ENCODE data around the gene GFPT1. TPM values are rescaled to one million over a fixed set of nuclear protein-coding genes. Genes with fewer than 3 reads are reported as not detected.

GFPT1 gene
- 10 to 100 TPM; 16.1 to 99.0 (median 38.5) TPM for total RNA-seq

- H3K36me3 ChIP-seq: no peaks in the 10 kb centered on the region
- ATAC-seq (ENCODE audit: low FRiP score in 2 of 2) (peak; percentile 98 to 100), DNase-seq (peak; percentile 97 to 100)
- H3K9me3 ChIP-seq: no peaks in the 10 kb centered on the region
- H3K27ac ChIP-seq: peak within 1 kb of the TSS; percentile 84 to 95 (median 91)
- TF ChIP-seq EP300 (IDR thresholded peaks at IDR 0.05) (no peak), CTCF (IDR thresholded peaks at IDR 0.05) (peak in 2 of 6 experiments; percentile 11 to 14), POLR2AphosphoS5 (IDR thresholded peaks at IDR 0.05) (peak; percentile 63 to 84), POLR2A (IDR thresholded peaks at IDR 0.05) (peak in 3 of 4 donors; percentile 63 to 95 (median 85))
- peak within 1 kb of the TSS; percentile 75 to 97 (median 88) for H3K4me3 ChIP-seq
- peaks cover 11 to 49% (median 29%) of the 10 kb centered on the region in 4 donors for H3K4me1 ChIP-seq
- WGBS, 2 donors: 1 to 2% methylated on average over 41 to 49 of the region's 97 CpGs
- H3K27me3 ChIP-seq: no peaks in the 10 kb centered on the region
These were observed at the start of gene GFPT1 for GRCh38 chr2:69386789-69387734. GFPT1 (minus strand) TSS chr2:69387227; CDS start chr2:69387071, 156 bp downstream.

- 5 to 6% methylated on average over 5 of the region's 5 CpGs for WGBS, 2 donors
- no peaks in the 10 kb centered on the region for H3K9me3 ChIP-seq
- ATAC-seq (ENCODE audit: low FRiP score in 2 of 2) (peak in 1 of 2 donors; percentile 1), DNase-seq (no peak)
- no peaks in the 10 kb centered on the region for H3K27me3 ChIP-seq
- peak overlapping the region; percentile 63 to 91 (median 86) for H3K4me3 ChIP-seq
- peaks cover 0 to 2% (median under 1%) of the 10 kb centered on the region in 4 donors for H3K36me3 ChIP-seq
- TF ChIP-seq EP300 (IDR thresholded peaks at IDR 0.05): no peak
- no peak for TF ChIP-seq POLR2AphosphoS5 (IDR thresholded peaks at IDR 0.05)
- no peak for TF ChIP-seq POLR2A (IDR thresholded peaks at IDR 0.05)
- no peak for TF ChIP-seq CTCF (IDR thresholded peaks at IDR 0.05)
- peak overlapping the region; percentile 91 to 99 (median 96) for H3K27ac ChIP-seq
- peaks cover 11 to 24% (median 20%) of the 10 kb centered on the region in 4 donors for H3K4me1 ChIP-seq
These were observed 49.5 kb upstream of the GFPT1 start for GRCh38 chr2:69436596-69436937.

- no peak for DNase-seq
- WGBS, 2 donors: 82% methylated on average over 5 of the region's 5 CpGs
These were observed 47.7 kb upstream of the GFPT1 start for GRCh38 chr2:69434753-69435152.

GRCh38 chr2:69429491-69430183 is 42.6 kb upstream of the GFPT1 start:
- 92 to 96% methylated on average over 6 of the region's 6 CpGs for WGBS, 2 donors
- peaks cover 2 to 61% (median 40%) of the 10 kb centered on the region in 4 donors for H3K36me3 ChIP-seq

More at GRCh38 chr2:69434753-69435152, 47.7 kb upstream of the GFPT1 start:
- Histone ChIP-seq H3K4me3 (no peak overlapping the region), H3K36me3 (peaks cover under 1 to 20% (median 11%) of the 10 kb centered on the region in 4 donors), H3K27me3 (no peaks in the 10 kb centered on the region), H3K4me1 (peaks cover 11 to 24% (median 20%) of the 10 kb centered on the region in 4 donors), H3K9me3 (no peaks in the 10 kb centered on the region), H3K27ac (no peak overlapping the region)
- ATAC-seq (ENCODE audit: low FRiP score in 2 of 2): no peak
- TF ChIP-seq POLR2AphosphoS5 (IDR thresholded peaks at IDR 0.05): no peak
- TF ChIP-seq POLR2A (IDR thresholded peaks at IDR 0.05): no peak

More at GRCh38 chr2:69429491-69430183, 42.6 kb upstream of the GFPT1 start:
- no peaks in the 10 kb centered on the region for H3K27me3 ChIP-seq
- no peaks in the 10 kb centered on the region for H3K9me3 ChIP-seq
- no peaks in the 10 kb centered on the region for H3K4me1 ChIP-seq
- H3K27ac ChIP-seq: no peak overlapping the region
- ATAC-seq (ENCODE audit: low FRiP score in 2 of 2) (no peak), DNase-seq (no peak)
- TF ChIP-seq POLR2AphosphoS5 (IDR thresholded peaks at IDR 0.05) (no peak), CTCF (IDR thresholded peaks at IDR 0.05) (no peak), POLR2A (IDR thresholded peaks at IDR 0.05) (no peak), EP300 (IDR thresholded peaks at IDR 0.05) (no peak)
- no peak overlapping the region for H3K4me3 ChIP-seq
